ENCODE results near the gene SCMH1.
"Not testable (repeated sequence)": the region's sequence is repeated elsewhere in the genome, so short reads cannot be mapped to it uniquely, and the experiment has no call there.

SCMH1 gene

DNA sequence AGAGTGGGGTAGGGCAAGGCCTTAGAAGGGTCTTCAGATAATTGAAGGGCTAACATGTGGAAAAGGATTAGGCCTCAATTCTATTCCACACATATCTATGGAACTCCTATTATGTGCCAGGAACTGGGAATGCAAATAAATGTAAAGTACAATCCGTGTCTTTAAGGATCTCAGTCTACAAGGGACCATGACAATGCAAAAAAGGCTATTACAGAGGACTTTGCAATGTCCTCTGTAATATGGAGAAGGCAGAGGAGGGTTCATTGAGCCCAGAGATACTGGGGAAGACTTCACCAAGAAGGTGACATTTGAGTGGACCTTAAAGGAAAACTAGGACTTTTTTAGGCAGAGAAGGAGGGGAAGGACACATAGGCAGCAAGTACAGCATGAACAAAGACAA, 4.5 kb upstream of the SCMH1 start:
- no peak for DNase-seq

GRCh38 chr1:41245659-41246058, 3.6 kb upstream of the SCMH1 start:
- DNase-seq, result no peak

DNA sequence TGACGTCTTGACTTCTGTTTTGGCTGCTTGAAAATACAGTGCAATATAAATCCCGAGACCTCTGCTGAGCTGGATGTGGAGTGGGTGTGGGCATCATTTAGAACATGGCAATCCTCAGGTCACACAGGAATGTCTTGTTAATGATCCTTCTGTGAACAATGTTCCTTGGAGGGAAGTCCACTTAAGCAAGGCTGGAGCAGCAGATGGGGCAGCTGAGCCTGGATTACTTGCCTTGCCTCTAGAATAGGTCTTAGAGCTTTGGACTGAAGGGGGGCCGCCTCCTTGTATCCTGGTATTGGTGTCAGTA, 926 bp upstream of the SCMH1 start:
- DNase-seq, result no peak

- DNase-seq, result peak; percentile 84
Measured at GRCh38 chr1:41242342-41243078, 404 bp upstream of the SCMH1 start.

DNA sequence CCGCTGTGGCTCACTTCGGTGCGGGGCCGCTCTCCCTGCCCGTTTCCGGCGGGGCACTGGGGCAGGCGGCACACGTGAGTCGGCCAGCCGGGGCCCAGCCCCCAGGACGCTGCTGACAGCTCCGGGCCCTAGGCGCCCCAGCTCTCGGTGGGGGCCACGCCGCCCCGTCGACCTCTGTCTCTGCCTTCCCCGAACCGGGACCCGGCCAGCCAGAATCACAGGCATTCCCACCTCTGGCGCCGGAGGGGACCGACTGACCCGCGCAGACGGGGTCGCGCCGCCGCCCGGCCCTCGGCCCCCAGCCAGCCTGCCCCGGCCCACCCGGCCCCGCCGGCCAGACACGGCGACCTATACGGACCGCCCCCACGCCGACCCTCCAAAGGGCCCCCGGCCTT, 755 bp downstream of the SCMH1 start:
- DNase-seq, result peak; percentile 55

- DNase-seq, result no peak
Measured at GRCh38 chr1:41240781-41241353, 1.2 kb downstream of the SCMH1 start.

DNA sequence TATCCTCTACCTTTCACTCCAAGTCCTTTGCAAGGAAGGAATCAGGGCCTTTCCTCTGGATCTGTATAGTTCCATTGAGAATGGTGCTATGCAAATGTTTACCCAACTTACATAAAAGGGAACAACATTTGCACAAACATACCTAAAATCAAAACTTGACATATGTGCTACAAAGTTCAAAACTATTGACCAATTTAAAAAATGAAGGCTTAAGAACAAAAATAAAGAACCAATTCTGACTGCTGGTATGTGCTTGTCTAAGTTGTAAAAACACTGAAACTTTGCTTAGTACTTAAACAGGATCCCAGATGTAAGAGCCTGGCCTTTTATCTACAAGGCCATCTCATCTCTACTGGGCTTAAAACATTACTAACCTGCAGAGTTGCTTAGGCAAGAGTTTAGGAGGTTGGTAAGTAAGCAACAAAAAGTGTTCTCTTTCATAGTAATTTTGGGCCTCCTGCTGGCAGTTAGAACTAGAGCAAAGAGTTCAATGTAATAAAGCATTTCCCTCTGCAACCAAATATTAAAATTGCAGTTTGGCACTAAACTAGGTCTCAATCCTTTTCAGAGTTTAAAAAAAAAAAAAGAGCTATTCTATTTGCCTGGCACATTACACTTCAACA, 2.0 kb downstream of the SCMH1 start:
- no peak for DNase-seq

GRCh38 chr1:41238311-41238988, 3.7 kb downstream of the SCMH1 start:
- no peak for DNase-seq

- no peak for DNase-seq
Measured at GRCh38 chr1:41236781-41237180, 5.3 kb downstream of the SCMH1 start.

GRCh38 chr1:41235893-41236292, 6.2 kb downstream of the SCMH1 start:
- DNase-seq, result no peak

- DNase-seq, result no peak
Measured at GRCh38 chr1:41233708-41234107, 8.4 kb downstream of the SCMH1 start.

GRCh38 chr1:41232305-41232704, 9.8 kb downstream of the SCMH1 start:
- DNase-seq, result no peak

DNA sequence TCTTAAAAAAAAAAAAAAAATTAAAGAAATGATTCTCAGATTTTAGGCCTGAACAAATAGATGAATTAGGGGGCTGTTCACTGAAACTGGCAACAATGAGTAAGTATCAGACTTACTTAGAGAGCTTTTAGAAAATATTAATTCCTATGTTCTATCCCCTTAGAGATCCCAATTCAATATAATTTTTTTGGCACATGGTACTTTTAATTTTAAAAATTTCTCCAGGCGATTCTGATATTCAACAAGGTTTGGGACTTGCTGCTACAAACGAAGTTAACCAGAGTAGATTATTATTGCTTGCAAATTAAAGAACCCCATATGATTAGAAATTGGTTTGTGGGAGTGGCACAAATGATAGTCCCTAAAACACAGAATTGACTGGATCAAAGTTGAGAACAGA, 11.4 kb downstream of the SCMH1 start:
- DNase-seq, result no peak

GRCh38 chr1:41229219-41229618, 12.9 kb downstream of the SCMH1 start:
- DNase-seq, result not testable (repeated sequence)

DNA sequence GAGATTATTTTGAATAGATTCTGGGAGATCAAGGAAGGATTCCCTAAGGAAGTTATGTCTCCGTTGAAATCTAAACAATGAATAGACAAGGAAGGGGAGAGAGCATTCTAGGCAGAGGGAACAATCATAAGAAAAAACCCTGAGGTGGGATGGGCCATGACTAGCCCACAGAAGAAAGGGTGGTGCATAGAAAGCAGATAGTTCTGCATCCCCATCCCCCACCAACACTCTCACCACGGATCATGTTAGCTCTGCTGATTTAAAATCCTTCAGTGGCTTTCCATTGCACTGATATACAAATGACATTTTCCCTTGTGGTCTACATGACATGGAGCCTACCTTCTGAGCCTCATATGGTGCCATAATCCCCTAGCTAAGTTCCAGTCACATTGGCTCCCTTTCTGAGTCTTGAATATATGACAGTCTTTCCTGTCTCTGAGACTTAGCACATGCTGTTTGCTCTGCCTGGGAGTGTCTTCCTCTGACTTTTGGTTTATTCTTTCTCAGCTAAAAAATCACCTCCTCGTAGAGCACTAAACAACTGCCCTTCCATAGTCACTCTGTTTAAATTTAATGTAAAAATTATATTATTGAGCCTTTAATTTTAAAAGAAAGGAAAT, 15.2 kb downstream of the SCMH1 start:
- no peak for DNase-seq

DNA sequence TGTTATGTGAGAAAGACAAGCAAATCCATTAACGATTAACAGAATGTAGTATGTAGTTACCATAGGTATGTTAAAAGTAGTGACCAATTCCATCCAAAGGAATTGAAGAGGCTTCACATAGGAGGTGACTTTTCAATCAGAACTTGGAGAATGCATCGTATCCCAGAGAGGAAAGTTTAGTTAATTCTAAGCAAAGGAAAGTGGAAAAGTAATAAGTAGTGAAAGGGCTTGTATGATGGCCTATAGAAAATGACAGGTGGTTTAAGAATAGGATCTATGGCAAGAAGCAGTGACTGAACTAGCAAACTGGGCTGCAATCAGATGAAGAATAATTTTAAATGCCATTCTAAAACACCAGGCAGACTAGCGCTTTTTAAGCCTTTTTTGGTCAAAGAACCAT, 16.6 kb downstream of the SCMH1 start:
- DNase-seq, result no peak

- peak; percentile 61 for DNase-seq
Measured at GRCh38 chr1:41222496-41222895, 19.6 kb downstream of the SCMH1 start.

GRCh38 chr1:41221995-41222394, 20.1 kb downstream of the SCMH1 start:
- DNase-seq, result no peak

GRCh38 chr1:41218152-41218551, 24.0 kb downstream of the SCMH1 start:
- DNase-seq, result no peak

GRCh38 chr1:41217441-41217840, 24.7 kb downstream of the SCMH1 start:
- DNase-seq, result no peak

GRCh38 chr1:41215623-41216022, 26.5 kb downstream of the SCMH1 start:
- DNase-seq, result no peak

DNA sequence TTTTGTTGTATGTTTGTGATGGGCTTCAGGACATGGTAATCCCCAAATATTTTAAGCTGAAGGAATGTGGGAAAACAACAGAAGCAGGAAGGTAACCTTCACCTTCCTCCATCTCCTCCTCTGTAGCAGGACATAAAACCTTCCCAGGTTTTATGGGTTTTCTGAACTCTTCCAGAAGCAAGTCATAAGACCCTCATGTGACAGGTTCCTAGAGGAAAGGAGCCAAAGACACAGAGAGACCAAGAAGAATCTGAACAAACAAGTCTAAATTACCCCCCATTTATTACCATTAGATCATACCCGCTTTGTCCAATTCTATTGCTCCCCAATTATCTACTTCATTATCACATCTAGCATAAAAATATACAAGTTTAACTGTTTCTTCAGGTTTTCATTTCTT, 28.8 kb downstream of the SCMH1 start:
- DNase-seq, result no peak

DNA sequence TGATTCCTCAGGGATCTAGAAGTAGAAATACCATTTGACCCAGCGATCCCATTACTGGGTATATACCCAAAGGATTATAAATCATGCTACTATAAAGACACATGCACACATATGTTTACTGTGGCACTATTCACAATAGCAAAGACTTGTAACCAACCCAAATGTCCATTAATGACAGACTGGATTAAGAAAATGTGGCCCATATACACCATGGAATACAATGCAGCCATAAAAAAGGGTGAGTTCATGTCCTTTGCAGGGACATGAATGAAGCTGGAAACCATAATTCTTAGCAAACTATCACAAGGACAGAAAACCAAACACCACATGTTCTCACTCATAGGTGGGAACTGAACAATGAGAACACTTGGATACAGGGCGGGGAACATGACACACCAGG, 30.5 kb downstream of the SCMH1 start:
- DNase-seq, result not testable (repeated sequence)

DNA sequence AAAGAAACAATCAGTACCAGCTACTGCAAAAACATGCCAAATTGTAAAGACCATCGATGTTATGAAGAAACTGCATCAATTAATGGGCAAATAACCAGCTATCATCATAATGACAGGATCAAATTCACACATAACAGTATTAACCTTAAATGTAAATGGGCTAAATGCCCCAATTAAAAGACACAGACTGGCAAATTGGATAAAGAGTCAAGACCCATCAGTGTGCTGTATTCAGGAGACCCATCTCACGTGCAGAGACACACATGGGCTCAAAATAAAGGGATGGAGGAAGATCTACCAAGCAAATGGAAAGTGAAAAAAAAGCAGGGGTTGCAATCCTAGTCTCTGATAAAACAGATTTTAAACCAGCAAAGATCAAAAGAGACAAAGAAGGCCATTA, 35.1 kb downstream of the SCMH1 start:
- not testable (repeated sequence) for DNase-seq

Data from NCI-H510A (cell line).